Fibroblast of lung (primary cell): ENCODE data around the gene IL11RA. TPM values are rescaled to one million over a fixed set of nuclear protein-coding genes. Genes with fewer than 3 reads are reported as not detected.
A peak's percentile ranks its signal among the peaks of the same experiment; 100 is the strongest.

Experiments used
- DNase-seq, 2 donors: peaks; one replicate each; pipeline versions ENCODE4 v3.0.0 to v3.0.0-alpha.2; 2010; ENCODE audit warnings: low read depth in 2 of 2
- H2AFZ ChIP-seq: 2 replicates; pipeline ENCODE4 v1.5.1; 2012; ENCODE audit warnings: low read length, control low read depth, inconsistent platforms
- H3K27ac ChIP-seq: 2 replicates; pipeline ENCODE4 v1.5.1; 2011; ENCODE audit warnings: low read length, control low read depth; ENCODE audit not compliant: insufficient read depth
- H3K27me3 ChIP-seq: 2 replicates; pipeline ENCODE4 v1.5.1; 2011; ENCODE audit warnings: mild to moderate bottlenecking, low read length; ENCODE audit not compliant: control insufficient read depth, insufficient read depth
- H3K36me3 ChIP-seq: 2 replicates; pipeline ENCODE4 v1.5.1; 2011; ENCODE audit warnings: low read length; ENCODE audit not compliant: control insufficient read depth, insufficient read depth
- H3K4me1 ChIP-seq: 2 replicates; pipeline ENCODE4 v1.5.1; 2011; ENCODE audit warnings: low read length; ENCODE audit not compliant: control insufficient read depth, insufficient read depth; ENCODE audit errors: extremely low read depth
- H3K4me2 ChIP-seq: 2 replicates; pipeline ENCODE4 v1.5.1; 2011; ENCODE audit warnings: low read length, control low read depth; ENCODE audit not compliant: insufficient read depth; ENCODE audit errors: extremely low read depth
- H3K4me3 ChIP-seq, 4 experiments: fragments of 200-600 bp in 1 of 4; sonication (generic) in 1 of 4; replicated peaks in 1 of 4; 2 replicates each; pipeline ENCODE4 v1.5.1; 2011 to 2016; ENCODE audit warnings: low read length in 4 of 4, low read depth in 3 of 4, mild to moderate bottlenecking in 3 of 4, control low read depth in 2 of 4, inconsistent platforms in 1 of 4, mixed read lengths in 1 of 4; ENCODE audit not compliant: insufficient read depth in 1 of 4; ENCODE audit errors: control extremely low read depth in 1 of 4
- H3K79me2 ChIP-seq: 2 replicates; pipeline ENCODE4 v1.5.1; 2012; ENCODE audit warnings: mild to moderate bottlenecking, low read length, inconsistent platforms; ENCODE audit not compliant: control insufficient read depth, insufficient read depth
- H3K9ac ChIP-seq: 2 replicates; pipeline ENCODE4 v1.5.1; 2011; ENCODE audit warnings: mild to moderate bottlenecking, low read length, control low read depth; ENCODE audit not compliant: insufficient read depth
- H3K9me3 ChIP-seq: 2 replicates; pipeline ENCODE4 v1.5.1; 2012; ENCODE audit warnings: low read depth, low read length; ENCODE audit not compliant: control insufficient read depth, insufficient read depth
- H4K20me1 ChIP-seq: 2 replicates; pipeline ENCODE4 v1.5.1; 2011; ENCODE audit warnings: low read length; ENCODE audit not compliant: control insufficient read depth, insufficient read depth; ENCODE audit errors: extremely low read depth
- CTCF ChIP-seq, 2 donors: IDR thresholded peaks in 1 of 2; conservative IDR thresholded peaks in 1 of 2; 1 replicate in 1 of 2; 2 replicates in 1 of 2; pipeline ENCODE4 v1.5.1; 2011 to 2012; ENCODE audit warnings: low read length in 2 of 2, control low read depth in 1 of 2, inconsistent platforms in 1 of 2, low read depth in 1 of 2, mild to moderate bottlenecking in 1 of 2
- EZH2 ChIP-seq: IDR thresholded peaks from 2 replicates; pipeline ENCODE4 v1.5.1; 2012; ENCODE audit warnings: low read length, control low read depth, mild to moderate bottlenecking; ENCODE audit errors: missing control alignments
- polyA plus RNA-seq, 2 donors: library from polyadenylated mRNA; depleted of rRNA in 1 of 2; stranded (reverse) in 1 of 2; unstranded in 1 of 2; fragments of >200 nt; gene quantifications; 2 replicates each; pipeline ENCODE4 v1.2.1, GENCODE V29; 2011 to 2012; ENCODE audit warnings: missing spikeins in 1 of 2
- total RNA-seq: library from RNA; depleted of rRNA; stranded (reverse); fragments of >200 nt; gene quantifications from 2 replicates; pipeline ENCODE4 v1.2.1, GENCODE V29; 2014

The IL11RA gene
- total and polyA plus RNA-seq, 2 donors (not counting 1 experiment from before 2014, with no cell fraction given), result 5.0 to 6.9 TPM

GRCh38 chr9:34615132-34615531 is 36.9 kb upstream of the IL11RA start:
- Histone ChIP-seq H3K79me2 (peaks cover 7% of the 10 kb centered on the region), H4K20me1 (no peaks in the 10 kb centered on the region), H3K27ac (no peak overlapping the region), H3K4me1 (peaks cover 7% of the 10 kb centered on the region), H3K4me2 (no peak overlapping the region), H3K9me3 (no peaks in the 10 kb centered on the region), H3K27me3 (no peaks in the 10 kb centered on the region), H2AFZ (no peak overlapping the region), H3K9ac (no peak overlapping the region), H3K4me3 (no peak overlapping the region), H3K36me3 (peaks cover 23% of the 10 kb centered on the region)
- DNase-seq, result no peak
- no peak for TF ChIP-seq CTCF (conservative IDR thresholded peaks at IDR 0.05 in 1 of 2, IDR thresholded peaks at IDR 0.05 in 1 of 2; ENCODE audit: low read depth in 1 of 2, low read length in 2 of 2)
- no peak for TF ChIP-seq EZH2

GRCh38 chr9:34620061-34620994 is 31.7 kb upstream of the IL11RA start, which contains the start of gene DCTN3:
DCTN3 (minus strand) TSS chr9:34620495; CDS start chr9:34620464, 31 bp downstream.
- H3K27ac ChIP-seq, result peak within 1 kb of the TSS; percentile 64

More at GRCh38 chr9:34620061-34620994, 31.7 kb upstream of the IL11RA start, which contains the start of gene DCTN3:
- Histone ChIP-seq H3K9ac (peak within 1 kb of the TSS; percentile 85), H3K79me2 (peaks cover 7% of the 10 kb centered on the region), H3K4me1 (no peaks in the 10 kb centered on the region), H2AFZ (peak within 1 kb of the TSS; percentile 99), H3K4me2 (peak within 1 kb of the TSS; percentile 91), H3K27me3 (peaks cover 25% of the 10 kb centered on the region), H3K9me3 (no peaks in the 10 kb centered on the region), H3K4me3 (peak within 1 kb of the TSS; percentile 81 to 98 (median 87)), H4K20me1 (no peaks in the 10 kb centered on the region), H3K36me3 (peaks cover 18% of the 10 kb centered on the region)
- TF ChIP-seq CTCF (conservative IDR thresholded peaks at IDR 0.05 in 1 of 2, IDR thresholded peaks at IDR 0.05 in 1 of 2; ENCODE audit: low read depth in 1 of 2, low read length in 2 of 2), result no peak
- no peak for TF ChIP-seq EZH2
- peak; percentile 95 for DNase-seq
